HG03378 (cell line): ENCODE measurements around the gene SHANK2.
"Not testable (repeated sequence)": the region's sequence is repeated elsewhere in the genome, so short reads cannot be mapped to it uniquely, and the experiment has no call there.

Experiments
- ATAC-seq: cut with Tn5 transposase; IDR thresholded peaks from one replicate; pipeline ENCODE4 v1.9.1; 2021; ENCODE audit warnings: mild to moderate bottlenecking, moderate library complexity; ENCODE audit not compliant: unreplicated experiment

Gene SHANK2

GRCh38 chr11:71245601-71246391 is 6.6 kb downstream of the SHANK2 start:
- ATAC-seq, result no peak

DNA sequence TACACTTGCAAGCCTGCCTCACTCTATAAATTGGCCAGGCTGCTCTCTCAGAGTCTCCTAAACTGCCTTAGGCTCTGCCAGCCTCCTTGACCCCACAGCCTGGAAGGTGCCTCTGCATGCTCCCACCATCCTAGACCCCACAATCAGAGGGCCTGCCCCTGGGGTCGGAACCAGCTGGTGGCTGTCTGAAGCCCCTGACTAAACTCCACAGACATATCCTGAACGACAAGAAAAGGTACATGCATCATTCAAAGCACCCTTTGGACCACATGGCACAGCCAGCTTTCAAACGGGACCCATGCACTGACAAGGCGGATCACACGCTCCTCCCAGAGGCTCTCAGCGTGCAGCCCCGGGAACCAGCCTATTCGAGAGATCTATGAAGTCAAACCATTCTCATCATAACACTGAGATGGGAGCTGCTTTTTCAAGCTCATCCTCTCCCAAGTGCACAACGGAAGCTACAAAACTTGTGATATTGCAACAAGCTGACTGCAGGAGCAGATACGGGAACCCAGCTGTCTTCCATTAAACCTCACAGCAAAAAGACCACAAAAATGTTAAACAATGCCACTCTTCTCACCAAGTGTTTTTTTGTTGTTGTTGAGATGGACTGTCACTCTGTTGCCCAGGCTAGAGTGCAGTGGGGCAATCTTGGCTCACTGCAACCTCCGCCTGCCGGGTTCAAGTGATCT is 8.1 kb downstream of the SHANK2 start:
- ATAC-seq, result no peak

GRCh38 chr11:71242391-71242790 is 10.0 kb downstream of the SHANK2 start:
- no peak for ATAC-seq

DNA sequence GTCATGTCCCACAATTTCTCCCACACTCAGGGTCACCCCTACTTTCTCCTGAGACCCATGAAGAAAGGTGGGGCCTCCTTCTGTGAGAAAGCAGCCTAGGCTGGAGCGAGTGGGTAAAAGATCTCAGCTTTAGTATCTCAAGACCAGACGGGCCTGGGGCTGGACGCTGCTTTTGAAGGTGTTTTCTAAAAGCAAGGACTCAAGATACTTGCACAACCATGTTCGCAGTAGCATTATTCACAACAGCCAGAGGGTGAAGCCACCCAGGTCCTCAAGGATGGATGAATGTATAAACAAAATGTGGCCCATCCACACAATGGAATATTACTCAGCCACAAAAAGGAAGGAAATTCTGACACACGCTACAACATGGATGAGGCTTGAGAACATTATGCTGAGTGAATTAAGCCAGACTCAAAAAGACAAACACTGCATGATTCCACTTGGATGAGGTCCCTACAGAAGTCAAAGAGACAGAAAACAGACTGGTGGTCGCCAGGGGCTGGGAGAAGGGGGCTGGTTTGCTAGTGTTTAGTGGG is 10.6 kb downstream of the SHANK2 start:
- no peak for ATAC-seq

- ATAC-seq, result no peak
These were observed 11.3 kb downstream of the SHANK2 start for GRCh38 chr11:71240865-71241691.

DNA sequence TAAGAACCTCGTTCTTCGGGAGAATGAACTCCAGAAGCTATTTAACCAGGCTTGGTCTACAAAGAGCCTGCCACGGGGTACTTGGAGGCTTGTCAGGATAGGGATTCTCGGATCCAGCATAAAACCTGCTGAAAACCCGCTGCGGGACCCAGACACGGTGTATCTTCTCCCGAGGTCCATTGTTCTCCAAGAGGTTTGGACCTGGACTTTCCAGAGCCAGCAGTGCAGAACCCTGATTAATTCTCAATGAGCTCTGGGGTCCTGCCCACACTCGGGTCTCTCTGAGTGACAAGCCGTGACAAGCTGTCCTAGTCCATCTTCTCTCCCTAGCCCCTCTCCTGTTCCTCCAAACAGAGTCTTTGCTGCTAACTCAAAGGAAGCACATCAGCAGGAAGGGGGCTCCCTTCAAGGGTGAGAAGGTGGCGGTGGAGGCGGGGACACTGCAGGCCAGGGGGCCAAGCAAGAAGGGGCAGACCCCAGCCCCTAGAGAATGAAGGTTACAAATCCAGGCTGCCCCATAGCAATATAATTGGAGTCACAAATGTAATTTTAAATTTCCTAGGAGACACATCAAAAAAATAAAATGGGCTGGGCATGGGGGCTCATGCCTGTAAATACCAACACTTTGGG is 12.2 kb downstream of the SHANK2 start:
- no peak for ATAC-seq

DNA sequence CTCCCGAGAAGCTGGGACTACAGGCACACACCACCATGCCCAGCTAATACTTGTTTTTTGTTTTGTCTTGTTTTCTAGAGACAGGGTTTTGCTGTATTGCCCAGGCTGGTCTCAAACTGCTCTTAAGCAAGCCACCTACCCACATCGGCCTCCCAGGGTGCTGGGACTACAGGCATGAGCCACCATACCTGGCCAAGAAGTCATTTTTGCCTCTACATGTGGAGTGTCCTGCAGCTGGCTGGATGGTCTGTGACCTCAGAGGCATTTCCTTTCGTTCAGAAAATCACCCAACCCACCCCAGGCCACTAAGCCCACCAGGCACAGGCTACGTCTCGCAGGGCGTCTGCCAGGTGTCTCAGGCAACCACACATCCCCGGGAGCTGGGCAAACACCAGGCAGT is 12.8 kb downstream of the SHANK2 start:
- ATAC-seq, result no peak

DNA sequence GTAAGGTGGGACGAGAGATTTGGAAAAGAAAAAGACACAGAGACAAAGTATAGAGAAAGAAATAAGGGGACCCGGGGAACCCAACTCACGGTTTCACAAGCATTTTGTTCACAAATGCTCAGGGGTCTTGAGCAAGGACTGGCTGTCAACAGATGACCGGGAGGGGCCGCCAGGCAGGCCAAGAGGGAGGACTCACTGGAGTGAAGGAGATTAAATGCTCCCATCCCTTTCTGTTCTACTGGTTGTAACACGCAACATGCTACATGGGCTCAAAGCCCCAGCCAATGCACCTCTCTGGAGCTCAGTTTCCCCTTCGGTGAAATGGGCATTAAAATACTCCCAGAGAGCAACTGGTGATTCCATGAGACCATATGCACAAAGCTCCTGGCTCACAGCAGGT is 13.4 kb downstream of the SHANK2 start:
- ATAC-seq, result no peak

DNA sequence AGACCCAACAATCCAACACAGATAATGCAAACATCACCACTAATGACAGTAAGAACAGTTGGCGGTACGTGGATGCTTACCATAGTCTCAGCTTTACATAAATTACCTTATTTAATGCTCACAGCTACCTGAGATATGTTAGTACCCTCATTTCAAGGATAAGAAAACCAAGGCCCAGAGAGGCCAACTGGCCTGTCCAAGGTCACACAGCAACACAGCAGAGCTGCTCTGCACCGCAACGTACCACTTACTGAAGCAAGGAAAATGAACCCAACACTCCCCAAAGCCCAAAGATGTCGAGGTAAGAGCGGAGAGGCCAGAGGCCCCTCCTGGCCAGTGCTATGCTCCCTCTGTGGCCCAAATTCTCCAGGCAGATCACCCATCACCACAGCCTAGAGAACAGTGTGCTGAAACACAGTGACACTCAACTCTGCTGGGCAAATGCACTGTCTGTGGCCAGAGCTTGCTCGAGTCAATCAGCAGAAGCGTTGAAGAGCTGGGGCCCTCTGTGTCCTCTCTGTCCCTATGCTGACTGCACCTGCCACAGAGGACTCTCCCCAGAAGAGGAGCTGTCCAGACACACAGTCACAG is 14.0 kb downstream of the SHANK2 start:
- no peak for ATAC-seq

- ATAC-seq, result no peak
These were observed 14.5 kb downstream of the SHANK2 start for GRCh38 chr11:71237853-71238252.

- ATAC-seq, result no peak
These were observed 15.4 kb downstream of the SHANK2 start for GRCh38 chr11:71236836-71237475.

- ATAC-seq, result no peak
These were observed 16.7 kb downstream of the SHANK2 start for GRCh38 chr11:71235719-71236118.

DNA sequence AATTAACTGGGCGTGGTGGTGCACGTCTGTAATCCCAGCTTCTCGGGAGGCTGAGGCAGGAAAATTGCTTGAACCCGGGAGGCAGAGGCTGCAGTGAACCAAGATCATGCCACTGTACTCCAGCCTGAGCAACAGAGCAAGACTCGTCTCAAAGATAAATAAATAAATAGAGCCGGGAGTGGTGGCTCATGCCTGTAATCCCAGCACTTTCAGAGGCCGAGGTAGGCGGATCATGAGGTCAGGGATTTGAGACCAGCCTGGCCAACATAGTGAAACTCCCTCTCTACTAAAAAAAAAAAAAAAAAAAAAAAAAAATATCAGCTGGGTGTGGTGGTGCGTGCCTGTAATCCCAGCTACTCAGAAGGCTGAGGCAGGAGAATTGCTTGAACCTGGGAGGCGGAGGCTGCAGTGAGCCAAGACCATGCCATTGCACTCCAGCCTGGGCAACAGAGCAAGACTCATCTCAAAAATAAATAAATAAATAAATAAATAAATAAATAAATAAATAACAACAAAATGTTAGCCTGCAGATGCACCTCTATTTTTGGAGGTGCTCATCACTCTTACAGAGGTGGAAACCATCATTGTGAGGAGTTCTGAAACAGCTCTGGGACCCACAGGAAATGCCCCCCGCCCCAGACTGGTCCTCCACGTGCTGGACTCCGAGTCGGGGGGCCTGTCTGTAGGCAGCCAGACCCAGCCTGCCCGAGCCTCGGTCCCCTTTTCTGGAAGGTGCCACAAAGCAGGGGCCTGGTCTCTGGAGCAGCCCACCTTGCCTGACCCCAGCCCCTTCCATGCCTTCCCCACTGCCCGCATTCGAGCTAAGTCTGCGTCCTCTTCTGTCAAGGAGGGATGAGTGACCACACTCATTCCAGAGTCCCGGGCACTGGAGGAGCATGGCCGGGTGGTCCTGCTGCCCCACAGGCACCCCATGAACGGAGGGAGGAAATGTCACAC is 18.2 kb downstream of the SHANK2 start:
- not testable (repeated sequence) for ATAC-seq

- ATAC-seq, result no peak
These were observed 20.0 kb downstream of the SHANK2 start for GRCh38 chr11:71232364-71232763.

DNA sequence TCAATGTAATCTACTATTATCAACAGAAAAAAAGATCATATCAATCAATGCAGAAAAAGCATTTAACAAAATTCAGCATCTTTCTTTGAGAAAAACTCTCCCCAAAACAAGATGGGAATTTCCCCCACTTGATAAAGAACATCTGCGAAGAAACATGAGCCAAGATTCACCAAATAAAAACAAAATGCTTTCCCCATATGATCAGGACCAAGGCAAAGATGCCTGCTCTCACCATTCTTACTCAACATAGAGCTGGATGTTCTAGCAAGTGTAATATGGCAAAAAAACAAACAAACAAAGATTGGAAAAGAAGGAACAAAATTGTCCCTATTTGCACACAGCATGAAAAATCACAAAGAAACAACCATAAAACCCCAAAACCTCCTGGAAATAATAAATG is 23.4 kb downstream of the SHANK2 start:
- no peak for ATAC-seq

DNA sequence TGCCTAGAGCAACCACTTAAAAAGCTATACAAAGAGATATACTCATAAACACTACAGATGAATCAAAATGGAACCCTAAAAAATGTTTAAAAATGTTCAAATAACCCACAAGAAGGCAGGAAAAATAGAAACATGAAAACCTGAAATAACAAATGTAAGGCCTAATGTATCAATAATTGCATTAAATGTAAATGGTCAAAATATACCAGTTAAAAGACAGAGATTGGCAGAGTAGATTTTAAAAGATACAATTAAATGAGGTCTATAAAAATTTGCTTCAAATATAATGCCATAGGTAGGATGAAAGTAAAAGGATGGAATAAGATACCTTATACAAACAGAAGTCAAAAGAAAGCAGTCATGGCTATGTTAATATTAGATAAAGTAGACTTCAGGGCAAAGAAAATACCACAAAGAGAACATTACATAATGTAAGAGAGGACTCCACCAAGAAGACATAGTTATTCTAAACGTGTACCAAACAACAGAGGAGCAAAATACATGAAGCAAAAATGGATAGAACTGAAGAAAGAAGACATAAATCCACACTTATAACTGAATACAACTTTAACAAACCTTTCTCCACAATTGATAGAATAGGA is 25.2 kb downstream of the SHANK2 start:
- no peak for ATAC-seq

DNA sequence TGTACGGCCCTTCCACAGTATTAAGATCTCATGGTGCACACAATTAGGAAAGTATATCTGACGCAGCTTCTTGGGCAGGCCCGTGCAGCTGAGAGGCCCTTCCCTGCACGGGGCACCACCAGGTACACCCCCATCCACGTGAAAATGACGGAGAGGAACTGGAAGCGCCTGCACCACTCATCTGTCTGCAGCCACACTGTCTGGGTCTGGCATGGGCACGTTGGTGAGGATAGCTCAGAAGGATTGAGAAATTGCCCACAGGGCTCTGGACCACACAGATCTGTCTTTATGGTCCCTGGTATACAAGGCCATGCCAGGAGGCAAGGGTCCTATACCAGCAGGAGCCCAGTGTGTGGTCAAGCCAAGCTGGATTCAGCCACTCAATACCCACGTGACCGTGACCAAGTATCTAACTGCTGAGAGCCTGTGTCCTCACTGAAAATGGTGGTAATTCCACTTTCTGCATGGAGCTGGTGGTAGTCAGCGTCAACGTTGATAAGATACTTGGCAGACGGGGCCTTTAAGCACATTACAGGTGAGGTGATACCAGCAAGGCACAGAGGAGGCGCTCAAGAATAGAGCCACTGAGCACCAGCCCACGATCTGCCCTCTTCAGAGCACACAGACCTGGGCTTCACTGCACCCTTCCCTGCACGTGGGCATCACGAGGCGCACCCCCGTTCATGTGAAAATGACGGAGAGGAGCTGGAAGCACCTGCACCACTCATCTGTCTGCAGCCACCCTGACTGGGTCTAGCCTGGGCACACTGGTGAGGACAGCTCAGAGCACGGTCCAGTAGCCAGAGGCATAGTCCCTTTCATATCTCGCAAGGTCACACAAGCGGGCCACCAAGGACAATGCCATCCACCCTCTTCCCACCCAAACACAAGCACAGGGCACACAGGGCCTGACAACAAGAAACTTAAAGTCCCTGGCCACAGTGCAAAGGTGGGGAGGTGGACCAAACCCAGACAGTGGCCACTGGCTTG is 28.4 kb downstream of the SHANK2 start:
- ATAC-seq, result no peak
